ENCODE data around the gene GRIP1.

GRIP1 gene

DNA sequence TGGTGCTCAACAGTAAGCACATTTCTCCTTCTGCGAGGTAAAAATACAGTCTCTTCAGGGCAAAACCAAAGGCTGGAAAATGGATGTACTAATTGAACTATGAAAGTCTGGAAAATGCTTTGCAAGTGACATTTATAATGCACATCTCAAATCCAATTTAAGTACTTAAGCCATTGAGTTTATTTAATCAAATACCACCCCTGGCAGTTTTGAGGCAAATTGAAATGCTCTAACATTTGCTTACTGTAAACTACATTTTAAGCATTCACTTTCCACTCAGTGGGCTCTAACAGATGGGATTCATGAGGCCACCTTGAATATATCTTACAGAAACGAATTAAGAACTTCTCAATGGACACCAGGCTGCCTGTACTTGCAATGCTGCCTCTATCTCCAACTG, 306.9 kb downstream of the GRIP1 start:
- DNase-seq = no peak

DNA sequence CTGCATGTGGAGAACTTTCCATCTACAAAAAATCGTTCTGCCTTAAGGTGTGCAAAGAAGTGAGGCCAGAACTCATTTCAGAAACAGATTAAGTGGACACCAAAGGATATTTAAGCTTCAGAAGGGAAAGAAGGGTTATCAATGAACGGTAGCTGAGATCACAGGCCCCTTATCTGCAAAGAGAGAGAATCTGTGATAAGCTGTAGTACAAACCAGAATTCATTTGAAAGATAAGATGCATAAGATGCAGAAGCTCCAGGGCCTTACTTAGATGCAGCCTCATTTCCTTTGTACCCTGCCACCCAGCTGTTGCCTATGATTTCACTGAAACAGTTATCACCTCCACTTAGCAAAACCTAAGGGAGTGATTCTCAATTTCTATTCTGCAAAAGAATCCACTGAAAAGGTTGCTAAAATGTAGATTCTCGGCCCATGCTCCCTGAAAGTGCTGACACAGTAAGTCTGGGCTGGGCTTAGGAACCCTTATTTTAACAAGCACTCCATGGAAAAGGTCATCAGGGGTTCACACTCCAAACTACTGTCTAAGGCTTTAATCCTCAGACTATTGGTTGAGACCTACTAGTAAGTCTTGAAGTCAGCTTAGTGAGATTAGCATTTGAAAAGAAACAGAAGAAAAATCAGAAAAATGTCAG, 311.7 kb downstream of the GRIP1 start:
- no peak for DNase-seq

DNA sequence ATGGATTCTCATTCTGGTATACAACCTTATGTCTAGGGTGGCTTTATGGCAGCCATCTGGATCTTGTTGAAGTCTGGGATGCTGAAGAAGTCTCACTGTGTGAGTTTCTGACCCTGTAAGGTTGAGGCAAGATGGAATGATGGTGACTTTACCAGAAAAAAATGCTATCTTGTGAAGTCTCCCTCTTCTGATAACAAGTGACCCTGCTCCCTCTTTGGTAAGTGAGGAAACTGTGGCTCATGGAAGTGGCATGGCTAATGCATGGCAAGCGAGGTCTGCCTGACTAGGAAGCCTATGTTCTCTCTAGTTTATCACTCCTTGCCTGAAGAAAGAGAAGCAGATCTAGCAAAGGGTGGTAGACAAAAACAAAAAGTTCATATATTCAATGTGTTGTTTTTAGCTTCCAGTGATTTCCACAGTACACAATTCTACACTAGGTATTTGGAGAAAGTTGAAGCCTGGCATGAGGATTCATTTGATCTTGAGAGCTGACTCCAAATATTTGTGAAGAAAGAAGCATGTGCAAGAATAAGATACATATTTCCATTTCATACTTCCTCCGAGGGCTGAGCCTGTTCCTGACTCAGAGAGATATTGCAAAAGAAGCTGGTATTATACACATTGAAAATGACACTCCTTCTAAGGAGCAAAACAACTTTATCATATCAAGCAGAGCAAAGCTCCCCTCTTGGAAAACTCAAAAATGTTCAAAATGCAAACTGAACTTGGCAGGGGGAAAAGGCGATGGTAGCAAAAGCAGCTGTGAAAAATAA, 313.0 kb downstream of the GRIP1 start:
- DNase-seq = no peak

DNA sequence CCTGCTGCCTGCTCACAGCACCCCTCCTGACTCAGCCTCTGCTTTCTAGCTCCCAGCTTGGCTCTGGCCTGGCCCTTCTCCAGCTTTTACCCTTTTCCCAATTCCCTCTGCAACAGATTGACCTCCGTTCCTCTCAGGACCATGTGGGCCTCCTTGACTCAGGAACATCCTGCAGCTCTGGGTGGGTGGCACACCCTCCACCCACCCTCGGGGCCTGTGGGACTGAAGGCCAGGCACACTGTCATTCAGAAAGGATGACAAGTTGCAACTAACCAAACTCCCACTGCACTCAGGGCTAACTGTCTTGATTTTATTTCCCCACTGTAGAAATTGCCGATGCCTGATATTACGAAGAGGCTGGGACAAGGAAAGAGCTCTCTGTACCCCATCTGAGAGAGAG, 317.2 kb downstream of the GRIP1 start:
- no peak for DNase-seq

DNA sequence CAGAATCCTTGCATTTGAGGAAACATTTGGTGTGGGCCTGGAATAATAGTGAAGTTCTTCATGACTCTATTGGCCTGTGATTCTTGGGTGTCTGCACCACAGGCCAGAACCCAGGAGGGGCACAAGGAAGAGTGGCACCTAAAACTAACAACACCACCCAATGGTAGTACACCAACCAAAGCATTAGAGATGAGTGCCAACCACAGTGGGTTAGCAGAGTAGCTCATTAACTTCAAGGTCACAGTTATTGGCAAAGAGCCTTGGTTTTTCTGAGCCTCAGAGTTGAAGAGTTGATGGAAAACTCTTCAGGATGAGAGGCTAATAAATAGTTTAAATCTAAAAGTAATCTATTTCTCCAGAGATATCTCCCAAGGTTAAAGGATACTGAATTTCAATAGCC, 319.6 kb downstream of the GRIP1 start:
- DNase-seq = no peak

DNA sequence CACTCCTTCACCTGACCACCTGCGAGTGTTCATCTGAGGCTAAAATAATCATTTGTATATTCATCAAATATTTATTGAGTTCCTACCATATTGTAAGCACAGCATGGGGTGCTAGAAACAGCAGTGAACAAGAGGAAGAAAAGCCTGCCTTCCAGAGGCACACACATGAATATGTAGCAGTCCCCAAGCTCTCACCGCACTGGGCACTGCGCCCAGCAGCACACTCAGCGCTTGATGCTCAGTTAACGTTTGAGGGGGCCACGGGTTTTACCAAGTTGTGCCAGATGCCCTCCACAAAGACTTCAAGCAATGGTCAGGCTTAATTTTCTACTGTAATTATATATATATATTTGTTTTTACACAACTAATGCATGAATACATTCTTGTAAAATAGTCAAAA, 324.6 kb downstream of the GRIP1 start:
- no peak for DNase-seq

DNA sequence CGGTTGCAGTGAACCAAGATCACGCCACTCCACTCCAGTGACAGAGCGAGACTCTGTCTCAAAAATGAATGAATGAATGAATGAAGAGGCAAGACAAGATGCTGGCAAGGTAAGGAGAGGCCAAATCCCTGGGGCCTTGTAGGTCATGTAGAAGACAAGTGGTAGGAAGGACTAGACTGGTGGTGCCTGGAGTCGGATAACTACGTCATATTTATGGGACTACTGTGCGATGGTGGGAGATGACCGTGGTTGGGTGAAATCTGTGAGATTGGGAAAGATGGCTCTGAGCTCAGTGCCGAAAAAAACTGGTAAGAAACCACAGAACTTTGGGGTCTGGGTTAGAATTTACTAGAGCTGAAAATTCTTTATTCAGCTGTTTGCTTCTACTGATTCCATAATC, 326.0 kb downstream of the GRIP1 start:
- DNase-seq = no peak

DNA sequence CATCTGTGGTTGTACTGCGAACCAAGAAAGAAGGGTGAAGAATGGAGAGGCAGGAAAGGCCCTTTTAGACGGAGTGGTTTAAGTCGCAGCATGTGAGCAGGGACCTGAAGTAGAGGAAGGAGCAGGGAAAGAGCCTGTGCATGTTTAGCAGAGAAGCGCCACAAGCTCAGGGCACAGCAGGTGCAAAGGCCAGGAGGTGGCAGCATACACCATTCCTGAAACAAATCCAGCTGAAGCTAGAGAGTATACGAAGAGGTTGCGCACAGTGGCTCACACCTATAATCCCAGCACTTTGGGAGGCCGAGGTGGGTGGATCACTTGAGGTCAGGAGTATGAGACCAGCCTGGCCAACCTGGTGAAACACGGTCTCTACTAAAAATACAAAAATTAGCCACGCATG, 326.7 kb downstream of the GRIP1 start:
- DNase-seq = no peak

DNA sequence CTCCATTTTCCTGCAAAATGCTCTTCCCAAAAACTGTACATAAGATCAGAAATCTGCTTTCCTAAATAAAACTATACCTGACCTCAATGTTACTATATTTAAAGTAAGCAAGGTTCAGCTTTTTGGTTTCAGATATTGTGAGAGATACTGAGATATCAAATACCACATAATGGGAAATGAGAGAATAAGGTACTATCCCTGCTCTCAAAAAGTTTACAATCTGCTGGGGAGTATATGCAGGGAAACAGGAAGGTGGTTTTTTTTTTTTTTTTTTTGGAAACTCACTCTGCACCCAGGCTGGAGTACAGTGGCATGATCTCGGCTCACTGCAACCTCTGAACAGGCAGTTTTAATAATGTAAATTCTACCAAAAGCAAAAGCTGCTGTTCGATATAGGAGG, 327.6 kb downstream of the GRIP1 start:
- DNase-seq = no peak

DNA sequence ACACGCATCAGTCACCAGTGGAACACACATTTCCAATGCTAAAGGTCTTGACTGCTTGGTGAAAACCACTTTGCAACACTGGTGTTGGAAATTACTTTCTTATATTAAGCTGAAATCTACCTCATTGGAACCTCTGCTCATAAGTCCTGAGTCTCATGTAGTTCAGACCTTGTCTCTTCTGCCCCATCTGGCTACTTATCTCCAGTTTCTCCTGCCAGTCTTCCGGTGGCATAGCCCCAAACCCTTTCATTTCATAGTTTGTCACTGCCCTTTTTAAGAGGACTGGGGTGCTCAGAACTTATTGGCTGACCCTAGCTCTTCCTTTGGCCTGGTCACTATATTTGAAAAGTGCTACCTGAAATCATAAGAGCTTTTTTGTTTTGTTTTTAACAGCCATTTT, 332.9 kb downstream of the GRIP1 start:
- no peak for DNase-seq

DNA sequence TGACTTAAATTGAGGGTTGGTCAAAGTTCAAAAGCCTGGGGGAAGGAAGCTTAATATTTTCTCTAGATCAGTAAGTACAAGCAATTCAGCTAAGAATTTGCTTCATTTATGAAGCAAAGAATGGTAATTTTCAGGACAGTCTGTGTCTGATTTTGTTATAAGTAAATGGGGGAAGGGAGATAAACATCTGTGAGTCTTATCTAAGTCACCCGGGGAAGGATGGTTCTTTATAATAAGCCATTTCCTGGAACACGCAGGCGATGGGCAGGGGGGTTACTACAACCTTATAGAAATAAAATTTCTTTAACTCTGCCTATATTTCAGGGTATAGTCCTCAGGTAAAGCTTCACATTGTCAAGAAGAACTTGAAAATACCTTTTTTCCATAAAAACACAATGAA, 333.7 kb downstream of the GRIP1 start:
- DNase-seq = no peak

DNA sequence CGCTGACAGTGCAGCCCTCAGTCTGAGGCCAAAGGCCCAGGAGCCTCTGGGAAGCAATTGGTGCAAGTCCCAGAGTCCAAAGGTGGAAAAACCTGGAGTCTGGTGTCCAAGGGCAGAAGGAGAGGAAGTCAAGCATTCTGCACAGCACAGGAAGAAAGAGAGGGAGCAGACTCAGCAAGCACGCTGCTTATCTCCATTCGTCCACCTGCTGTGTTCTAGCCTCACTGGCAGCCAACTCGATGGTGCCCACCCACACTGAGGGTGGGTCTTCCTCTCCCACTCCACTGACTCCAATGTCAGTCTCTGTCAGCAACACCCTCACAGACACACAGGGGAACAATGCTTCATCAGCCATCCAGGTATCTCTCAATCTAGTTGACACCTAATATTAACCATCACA, 337.8 kb downstream of the GRIP1 start:
- DNase-seq = no peak

DNA sequence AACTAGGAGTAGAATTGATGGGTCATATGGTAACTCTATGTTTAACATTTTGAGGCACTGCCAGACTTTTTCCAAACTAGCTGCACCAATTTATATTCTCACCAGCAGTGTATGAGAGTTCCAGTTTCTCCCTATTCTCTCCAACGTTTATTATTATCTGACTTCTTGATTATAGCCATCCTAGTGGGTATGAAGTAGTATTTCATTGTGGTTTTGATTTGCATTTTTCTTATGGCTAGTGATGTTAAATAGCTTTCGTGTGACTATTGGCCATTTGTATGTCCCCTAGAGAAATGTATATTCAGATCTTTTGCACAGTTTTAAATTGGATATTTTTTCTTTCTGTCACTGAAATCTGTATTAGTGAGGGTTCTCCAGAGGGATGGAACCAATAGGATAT, 338.7 kb downstream of the GRIP1 start:
- no peak for DNase-seq

DNA sequence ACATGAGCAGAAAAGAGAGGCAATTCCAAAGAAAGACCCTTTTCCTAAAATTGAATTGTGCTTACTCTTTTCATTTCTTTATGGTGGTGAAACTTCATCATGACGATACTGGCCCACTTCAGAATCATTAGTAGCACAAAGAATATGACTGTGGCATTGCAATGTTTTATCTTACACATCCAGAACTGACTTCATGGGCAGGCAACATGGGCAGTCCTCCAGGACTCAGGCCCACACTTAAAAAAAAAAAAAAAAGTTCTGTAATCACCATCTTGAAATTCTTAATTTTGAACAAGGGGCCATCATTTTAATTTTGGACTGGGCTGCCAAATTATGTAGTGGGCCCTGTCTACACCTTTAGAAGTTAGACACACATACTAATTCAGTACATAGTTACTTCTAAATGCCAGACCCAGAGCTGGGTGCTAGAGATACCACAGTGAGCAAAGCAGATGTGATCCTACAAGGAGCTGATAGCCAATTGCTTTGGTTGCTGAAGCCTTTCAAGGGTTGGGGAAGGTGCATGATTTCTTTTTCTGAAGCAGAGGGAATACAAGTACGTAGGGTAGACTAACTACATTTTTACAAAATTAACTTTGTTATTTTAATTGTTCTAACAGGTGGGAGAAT, 341.4 kb downstream of the GRIP1 start:
- DNase-seq = no peak

DNA sequence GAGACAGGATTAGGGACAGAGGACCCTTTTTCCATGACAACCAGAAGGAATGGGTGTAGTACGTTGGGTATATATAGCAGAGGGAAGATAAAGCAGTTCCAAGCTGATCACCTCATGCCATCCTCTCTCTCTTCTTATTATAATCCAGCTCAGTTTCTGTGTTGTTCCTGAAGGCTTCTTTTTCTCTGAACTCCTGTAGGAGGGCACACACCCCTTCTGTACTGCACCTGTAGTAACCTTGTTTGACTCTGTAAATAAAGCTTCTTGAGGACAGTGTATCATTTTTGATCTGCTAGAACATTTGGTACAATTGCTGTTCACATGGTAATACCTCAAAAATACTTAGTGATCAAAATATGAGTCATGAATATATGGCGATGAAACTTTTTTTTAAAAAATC, 343.1 kb downstream of the GRIP1 start:
- no peak for DNase-seq

DNA sequence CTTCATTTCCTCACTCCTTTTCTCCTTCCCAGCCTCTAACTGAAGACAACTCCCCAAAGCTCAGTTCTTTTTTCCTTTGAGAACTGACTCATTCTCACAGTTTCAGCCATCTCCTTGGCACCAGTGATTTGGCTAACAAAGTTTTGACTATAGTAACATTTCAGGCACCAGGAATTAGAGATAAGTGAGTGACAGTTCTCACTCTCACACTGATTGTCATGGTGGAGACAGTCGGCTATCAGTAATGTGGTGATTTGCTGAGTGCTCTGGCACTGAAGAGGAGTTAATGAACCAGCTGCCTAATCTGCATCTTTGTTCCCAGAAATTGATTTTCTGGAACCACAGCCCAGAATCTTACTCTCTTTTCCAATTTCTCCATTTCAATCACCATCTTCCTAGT, 347.1 kb downstream of the GRIP1 start:
- no peak for DNase-seq

DNA sequence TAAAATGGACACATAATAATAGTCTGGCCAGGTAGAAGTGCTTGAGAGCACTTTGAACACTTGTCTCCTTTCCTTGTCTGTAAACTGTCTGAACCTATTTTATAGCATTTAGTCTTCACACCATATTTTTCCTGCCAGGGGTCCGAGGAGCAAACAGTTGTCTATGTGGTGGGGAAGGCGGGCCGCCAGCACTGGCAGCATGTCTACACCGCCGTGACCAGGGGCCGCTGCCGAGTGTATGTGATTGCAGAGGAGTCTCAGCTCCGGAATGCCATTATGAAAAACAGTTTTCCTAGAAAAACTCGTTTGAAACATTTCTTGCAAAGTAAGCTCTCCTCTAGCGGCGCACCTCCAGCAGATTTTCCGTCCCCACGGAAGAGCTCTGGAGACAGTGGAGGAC, 347.9 kb downstream of the GRIP1 start:
- no peak for DNase-seq

DNA sequence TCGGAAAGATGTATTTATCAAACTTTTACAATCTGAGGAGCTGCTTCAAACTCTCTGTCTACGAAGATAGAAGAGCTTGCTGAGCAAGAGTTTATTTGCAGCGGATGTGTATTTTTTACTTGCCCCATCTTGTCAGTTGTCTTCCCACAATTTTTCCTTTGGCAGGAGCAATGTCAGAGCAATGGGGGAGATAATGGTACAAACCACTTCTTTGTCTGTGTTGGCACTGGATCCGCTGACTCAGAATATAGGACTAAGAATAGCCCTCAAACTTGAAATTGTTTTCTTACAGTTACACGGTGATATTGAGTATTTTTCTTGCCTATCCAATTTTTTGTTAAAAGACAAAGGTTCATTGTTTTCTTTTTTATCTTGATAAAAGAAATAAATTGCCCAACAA, 348.9 kb downstream of the GRIP1 start:
- DNase-seq = no peak

DNA sequence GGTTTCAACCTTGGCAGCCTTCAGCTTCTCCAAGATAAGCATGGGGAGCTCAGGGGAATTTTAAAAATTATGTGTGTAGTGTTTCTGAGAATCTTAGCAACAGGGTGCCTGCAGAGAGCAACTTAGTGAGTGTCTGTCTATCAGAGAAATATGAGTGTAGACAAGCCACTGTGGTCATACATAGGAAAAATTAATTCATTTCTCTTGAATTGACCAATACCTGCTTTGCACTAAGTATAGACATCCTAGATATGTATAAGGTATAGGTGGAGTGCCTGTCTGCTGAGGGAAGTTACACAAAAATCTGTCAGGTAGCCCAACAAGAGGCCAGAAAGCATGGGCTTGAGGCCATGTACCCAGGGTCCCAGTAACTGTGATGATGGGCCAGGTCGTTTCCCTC, 355.9 kb downstream of the GRIP1 start:
- DNase-seq = no peak

DNA sequence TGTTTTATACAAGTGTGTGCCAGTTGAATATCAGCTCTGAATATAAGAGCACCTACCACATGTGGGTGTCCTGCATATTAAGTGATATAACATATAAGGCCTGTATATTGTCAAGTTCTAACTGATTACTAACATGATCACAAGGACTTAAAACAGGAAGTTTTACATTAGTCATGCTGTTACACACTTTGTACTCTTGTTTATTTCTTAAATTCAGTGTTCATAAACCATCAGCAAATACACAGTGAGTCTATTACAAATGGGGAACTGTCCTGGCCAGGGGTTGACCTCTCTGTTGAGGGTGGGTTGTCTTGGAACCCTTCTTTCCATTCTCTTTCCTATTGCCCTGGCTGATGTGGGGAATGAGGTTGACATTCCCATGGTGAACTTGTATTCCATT, 357.4 kb downstream of the GRIP1 start:
- no peak for DNase-seq

DNA sequence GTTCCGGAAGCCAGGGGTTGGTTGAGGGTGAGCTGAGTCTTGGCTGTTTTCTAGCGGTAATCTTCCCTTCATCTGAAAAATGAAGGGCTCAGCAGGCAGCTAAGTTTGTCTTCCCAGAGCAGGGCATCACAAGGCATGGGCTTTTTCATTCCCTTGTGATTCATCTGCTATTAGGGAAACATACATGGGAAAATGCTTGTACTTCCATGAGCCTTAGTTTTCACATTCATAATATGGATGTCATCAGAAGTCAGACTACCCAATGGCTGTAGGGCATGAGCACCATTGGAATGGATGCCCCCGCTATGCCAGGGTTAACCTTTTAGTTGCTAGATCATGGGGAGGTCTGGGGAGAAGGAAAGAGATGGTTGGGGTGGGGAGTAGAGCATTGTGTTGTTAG, 357.9 kb downstream of the GRIP1 start:
- no peak for DNase-seq

DNA sequence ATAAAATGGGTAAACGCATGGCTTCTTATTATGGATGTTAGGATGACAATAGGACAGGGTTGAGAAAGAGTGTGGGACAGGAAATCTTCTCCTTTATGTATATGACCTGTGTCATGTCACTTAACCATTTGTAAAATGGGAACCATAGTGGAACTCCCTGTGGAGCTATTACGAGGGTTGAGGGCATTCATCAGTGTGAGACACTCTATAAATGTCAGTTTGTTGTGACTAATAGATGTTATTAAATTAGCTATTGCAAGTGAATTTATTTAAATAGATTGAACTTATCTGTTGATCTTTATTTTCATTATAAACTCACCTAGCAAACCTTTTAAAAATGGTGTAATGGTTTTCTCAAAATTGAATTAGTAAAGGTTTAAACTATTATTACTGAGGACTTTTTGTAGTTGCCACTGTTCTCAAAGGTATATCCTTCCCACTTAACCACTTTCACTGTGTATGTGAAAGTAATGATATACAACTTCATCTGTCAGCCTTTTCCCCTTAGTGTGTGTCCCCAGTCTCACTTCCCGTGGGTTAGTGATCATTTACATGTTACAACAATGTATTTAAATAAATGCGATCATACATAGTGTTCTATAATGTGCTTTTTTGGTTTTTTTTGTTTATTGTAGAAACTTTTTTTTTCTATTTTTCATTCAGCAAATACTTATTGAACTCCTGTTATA, 359.5 kb downstream of the GRIP1 start:
- DNase-seq = no peak

DNA sequence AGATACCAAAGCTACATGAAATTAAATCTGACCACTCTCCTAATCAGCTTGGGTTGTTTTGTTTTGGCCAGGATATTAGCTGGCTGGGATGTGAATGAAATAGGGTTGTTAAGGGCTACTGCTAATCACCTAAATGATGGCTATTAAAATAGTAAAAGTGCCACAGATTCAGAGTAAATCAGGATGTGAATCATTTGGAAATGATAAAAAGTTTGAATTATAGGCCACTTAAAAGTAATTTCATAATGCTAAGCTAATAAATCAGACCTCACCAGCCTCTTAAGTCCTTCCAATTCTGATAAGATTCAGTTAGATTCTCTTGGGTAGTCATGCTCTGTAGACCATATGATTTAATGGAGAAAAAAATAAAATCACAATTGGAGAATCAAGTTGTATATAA, 364.6 kb downstream of the GRIP1 start:
- no peak for DNase-seq

DNA sequence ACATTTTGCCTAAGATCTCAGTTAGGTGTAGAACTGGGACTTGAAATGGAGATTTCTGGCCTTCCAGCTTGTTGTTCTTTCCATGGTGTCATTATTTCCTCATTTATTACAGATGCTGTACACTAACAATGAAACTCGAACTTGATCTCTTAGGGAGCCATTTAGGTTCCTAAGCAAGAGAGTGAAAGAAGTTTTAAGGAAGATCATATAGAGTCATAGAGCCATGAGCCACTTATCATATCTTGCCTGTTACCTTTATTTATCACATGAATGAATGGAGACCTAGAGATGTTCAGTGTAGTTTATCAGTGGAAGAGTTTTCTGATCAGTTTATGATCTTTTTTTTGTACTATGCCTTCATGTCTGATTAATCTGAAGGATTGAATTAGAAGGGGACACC, 366.7 kb downstream of the GRIP1 start:
- no peak for DNase-seq

Data from cortex of kidney (tissue), 1 donor.